Stomach (tissue), 9 donors: Measurements from ENCODE around the gene TOP3B. TPM values are rescaled to one million over a fixed set of nuclear protein-coding genes. Genes with fewer than 3 reads are reported as not detected.
"Not testable (repeated sequence)": the region's sequence is repeated elsewhere in the genome, so short reads cannot be mapped to it uniquely, and the experiment has no call there.

Experiments
- DNase-seq, 2 donors: peaks; one replicate each; pipeline versions ENCODE4 v3.0.0 to v3.0.0-alpha.2; 2013 to 2019
- H3K27ac ChIP-seq, 5 donors: fragments of 200-600 bp in 4 of 5; sonication (generic) in 4 of 5; one replicate each; pipeline ENCODE4 v1.5.1; 2013 to 2019; ENCODE audit warnings: mild to moderate bottlenecking in 1 of 5, moderate library complexity in 1 of 5
- H3K27me3 ChIP-seq, 3 donors: fragments of 200-600 bp; sonication (generic); one replicate each; pipeline ENCODE4 v1.5.1; 2017 to 2019; ENCODE audit warnings: mixed run types in 1 of 3
- H3K36me3 ChIP-seq, 4 donors: fragments of 200-600 bp; sonication (generic); 1 replicate in 3 of 4; 2 replicates in 1 of 4; pipeline ENCODE4 v1.5.1; 2016 to 2019
- H3K4me1 ChIP-seq, 4 donors: fragments of 200-600 bp; sonication (generic); one replicate each; pipeline ENCODE4 v1.5.1; 2016 to 2019
- H3K4me3 ChIP-seq, 4 donors: fragments of 200-600 bp; sonication (generic) in 3 of 4; one replicate each; pipeline ENCODE4 v1.5.1; 2016 to 2019; ENCODE audit warnings: mild to moderate bottlenecking in 1 of 4
- H3K9me3 ChIP-seq, 4 donors: fragments of 200-600 bp; sonication (generic); one replicate each; pipeline ENCODE4 v1.5.1; 2016 to 2019
- EP300 ChIP-seq: sonication (generic); formaldehyde crosslinking; IDR thresholded peaks from one replicate; pipeline ENCODE4 v1.6.1; 2017; ENCODE audit warnings: antibody characterized with exemption
- POLR2A ChIP-seq, 4 donors: fragments of 450-650 bp; IDR thresholded peaks; one replicate each; pipeline ENCODE4 v1.6.1; 2016; ENCODE audit warnings: antibody characterized with exemption in 4 of 4, control low read depth in 2 of 4, mild to moderate bottlenecking in 1 of 4, moderate library complexity in 1 of 4
- POLR2AphosphoS5 ChIP-seq, 3 donors: sonication (generic); formaldehyde crosslinking; IDR thresholded peaks; one replicate each; pipeline ENCODE4 v1.6.1; 2016; ENCODE audit warnings: antibody characterized with exemption in 3 of 3
- WGBS, 5 donors: extraction: QIAGEN DNeasy Blood & Tissue Kit in 3 of 5; methylation state at CpG; one replicate each; pipeline versions ENCODE4 v1.1.5 to v1.1.7; 2013 to 2018; 5-methylcytosine and 5-hydroxymethylcytosine counted together
- intact Hi-C: fragments of 100-400 bp; cut with DNase I; formaldehyde crosslinking; loops from one replicate; pipeline ENCODE4 v1.15.1; 2023; ENCODE audit warnings: low total_unique reads
- polyA plus RNA-seq, 3 donors: library from polyadenylated mRNA; stranded (reverse); fragments of 200-250 nt; gene quantifications; one replicate each; pipeline ENCODE4 v1.2.3, GENCODE V29; 2013
- total RNA-seq, 5 donors: library from RNA; depleted of rRNA; stranded (reverse); fragments of >200 nt; gene quantifications; one replicate each; pipeline versions ENCODE4 v1.1.0 to v1.2.3, GENCODE V29; 2014 to 2016
- TF ChIP-seq, protein P1 (sequence below), 7 experiments: fragments of 450-650 bp in 4 of 7; fragments of 200-600 bp in 3 of 7; sonication (generic) in 3 of 7; IDR thresholded peaks; one replicate each; pipeline ENCODE4 v1.5.1; 2016 to 2019; ENCODE audit warnings: antibody characterized with exemption in 7 of 7, control low read depth in 2 of 7, mild to moderate bottlenecking in 1 of 7
- donor health status: healthy with polysubstance abuse.
- donor health status: Bipolar disorder and iron deficiency.
- donor health status: healthy.

The TOP3B gene
- total and polyA plus RNA-seq, 8 donors, result 3.8 to 509 (median 25.6) TPM

DNA sequence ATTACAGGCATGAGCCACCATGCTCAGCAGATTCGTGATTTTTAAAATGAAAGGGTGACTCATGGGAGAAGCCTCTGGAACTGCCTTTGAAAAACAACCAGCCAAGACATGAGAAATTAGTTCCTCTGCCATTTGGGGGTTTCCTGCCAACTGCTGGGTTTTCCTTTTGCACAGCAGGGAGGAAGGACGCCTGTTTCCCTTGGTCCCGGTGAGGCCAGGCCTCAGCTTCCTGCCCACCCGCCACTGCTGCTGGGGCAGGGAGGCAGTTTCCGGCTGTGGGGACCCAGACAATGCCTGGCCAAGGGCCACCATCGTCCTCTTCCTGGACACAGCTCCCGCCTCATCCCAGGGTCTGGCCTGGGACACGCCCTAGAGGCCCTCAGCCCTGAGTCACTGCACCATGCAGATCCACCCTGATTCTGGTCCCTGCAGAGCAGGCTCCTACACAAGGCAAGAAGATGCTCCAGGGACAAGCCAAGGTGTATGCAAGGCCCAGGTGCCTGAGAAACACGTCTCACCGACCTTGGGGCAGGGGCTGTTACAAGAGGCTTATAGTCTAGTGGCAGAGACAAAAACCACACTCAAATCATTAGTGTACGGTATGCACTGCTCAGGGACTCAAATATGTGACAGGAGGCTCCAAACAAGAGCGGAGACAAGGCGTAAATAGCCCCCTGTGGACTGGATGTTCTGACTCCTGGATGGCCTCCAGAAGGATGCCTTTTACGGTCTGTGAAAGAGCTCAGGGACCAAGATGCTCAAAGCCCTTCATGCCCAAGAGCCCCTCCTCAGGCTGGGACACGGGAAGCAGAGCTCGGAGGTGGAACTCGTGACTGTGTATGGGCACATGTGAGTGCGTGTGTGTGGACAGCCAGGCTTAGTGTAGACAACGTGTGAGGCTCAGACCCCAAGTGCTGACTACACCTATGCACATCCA lies 39.9 kb downstream of the TOP3B start:
- DNase-seq, result peak; percentile 38 to 76
- no peak overlapping the region for H3K4me3 ChIP-seq
- H3K4me1 ChIP-seq, result peaks cover 42 to 89% (median 69%) of the 10 kb centered on the region in 4 donors
- WGBS, 5 donors, result 49 to 70% (median 63%) methylated on average over 16 to 19 of the region's 19 CpGs
- H3K27me3 ChIP-seq, result no peaks in the 10 kb centered on the region
- no peaks in the 10 kb centered on the region for H3K9me3 ChIP-seq
- H3K27ac ChIP-seq, result peak overlapping the region; percentile 67 to 97 (median 95)
- intact Hi-C loops, result loop anchor here (5.0 kb wide), 1 partner anchor 230 kb away; no protein-coding TSS in a partner anchor
- peaks cover 8 to 41% (median 28%) of the 10 kb centered on the region in 4 donors for H3K36me3 ChIP-seq
- TF ChIP-seq POLR2AphosphoS5 (IDR thresholded peaks at IDR 0.05) (peak in 2 of 3 donors; percentile 55 to 62), POLR2A (IDR thresholded peaks at IDR 0.05) (no peak), EP300 (no peak)
- TF ChIP-seq, protein P1, sequence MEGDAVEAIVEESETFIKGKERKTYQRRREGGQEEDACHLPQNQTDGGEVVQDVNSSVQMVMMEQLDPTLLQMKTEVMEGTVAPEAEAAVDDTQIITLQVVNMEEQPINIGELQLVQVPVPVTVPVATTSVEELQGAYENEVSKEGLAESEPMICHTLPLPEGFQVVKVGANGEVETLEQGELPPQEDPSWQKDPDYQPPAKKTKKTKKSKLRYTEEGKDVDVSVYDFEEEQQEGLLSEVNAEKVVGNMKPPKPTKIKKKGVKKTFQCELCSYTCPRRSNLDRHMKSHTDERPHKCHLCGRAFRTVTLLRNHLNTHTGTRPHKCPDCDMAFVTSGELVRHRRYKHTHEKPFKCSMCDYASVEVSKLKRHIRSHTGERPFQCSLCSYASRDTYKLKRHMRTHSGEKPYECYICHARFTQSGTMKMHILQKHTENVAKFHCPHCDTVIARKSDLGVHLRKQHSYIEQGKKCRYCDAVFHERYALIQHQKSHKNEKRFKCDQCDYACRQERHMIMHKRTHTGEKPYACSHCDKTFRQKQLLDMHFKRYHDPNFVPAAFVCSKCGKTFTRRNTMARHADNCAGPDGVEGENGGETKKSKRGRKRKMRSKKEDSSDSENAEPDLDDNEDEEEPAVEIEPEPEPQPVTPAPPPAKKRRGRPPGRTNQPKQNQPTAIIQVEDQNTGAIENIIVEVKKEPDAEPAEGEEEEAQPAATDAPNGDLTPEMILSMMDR (IDR thresholded peaks at IDR 0.05), result no peak

DNA sequence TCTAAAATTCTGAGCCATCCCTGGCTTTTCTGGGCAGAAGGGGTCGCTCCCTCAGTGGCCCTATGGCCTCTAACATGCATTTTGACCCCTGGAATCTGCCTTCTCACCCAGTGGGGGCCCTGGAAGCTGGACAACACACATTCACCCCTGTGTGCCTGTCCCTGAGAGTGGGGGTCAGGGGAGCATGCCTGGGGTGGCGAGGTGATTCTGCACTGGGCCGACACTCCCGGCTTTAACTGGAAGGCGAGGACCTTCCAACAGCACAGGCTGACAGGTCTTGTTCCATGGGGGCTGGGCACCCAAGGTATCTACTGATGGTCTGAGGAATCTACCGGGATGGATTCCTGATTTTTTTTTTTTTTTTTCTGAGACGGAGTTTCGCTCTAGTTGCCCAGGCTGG lies 40.7 kb downstream of the TOP3B start:
- no peak for DNase-seq
- 75 to 91% (median 90%) methylated on average over 8 of the region's 8 CpGs for WGBS, 5 donors
- intact Hi-C loops, result loop anchor here (5.0 kb wide), 1 partner anchor 230 kb away; no protein-coding TSS in a partner anchor
- TF ChIP-seq EP300 (no peak), POLR2A (IDR thresholded peaks at IDR 0.05) (no peak), POLR2AphosphoS5 (IDR thresholded peaks at IDR 0.05) (no peak)
- TF ChIP-seq, protein P1 (IDR thresholded peaks at IDR 0.05), result no peak
- Histone ChIP-seq H3K9me3 (no peaks in the 10 kb centered on the region), H3K4me3 (no peak overlapping the region), H3K4me1 (peaks cover 50 to 89% (median 70%) of the 10 kb centered on the region in 4 donors), H3K36me3 (peaks cover 8 to 41% (median 28%) of the 10 kb centered on the region in 4 donors), H3K27me3 (no peaks in the 10 kb centered on the region), H3K27ac (peak overlapping the region; percentile 37 to 97 (median 95))

DNA sequence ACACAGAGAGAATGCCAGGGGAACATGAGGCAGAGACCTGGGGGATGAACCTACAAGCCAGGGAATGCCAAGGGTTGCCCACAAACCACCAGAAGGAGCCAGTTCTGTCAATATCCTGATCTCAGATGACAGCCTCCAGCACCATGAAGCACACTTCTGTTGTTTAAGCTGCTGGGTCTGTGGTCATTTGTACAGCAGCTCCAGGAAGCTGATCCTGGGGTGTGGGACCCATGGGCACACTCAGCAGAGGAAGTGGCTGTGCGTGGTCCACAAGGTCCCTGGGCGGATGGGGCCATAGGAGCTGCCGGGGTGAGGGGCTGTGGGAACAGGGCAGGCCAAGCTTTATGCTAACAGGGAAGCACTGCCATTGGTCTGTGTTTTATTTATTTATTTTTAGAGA lies 42.1 kb downstream of the TOP3B start:
- DNase-seq, result no peak
- Histone ChIP-seq H3K4me1 (peaks cover 56 to 93% (median 72%) of the 10 kb centered on the region in 4 donors), H3K36me3 (peaks cover 6 to 34% (median 30%) of the 10 kb centered on the region in 4 donors), H3K4me3 (no peak overlapping the region), H3K9me3 (no peaks in the 10 kb centered on the region), H3K27me3 (no peaks in the 10 kb centered on the region), H3K27ac (peak overlapping the region in 4 of 5 donors; percentile 86 to 97 (median 95))
- intact Hi-C loops, result loop anchor here (5.0 kb wide), 1 partner anchor 228 kb away; no protein-coding TSS in a partner anchor
- WGBS, 5 donors, result 74 to 84% (median 81%) methylated on average over 3 of the region's 3 CpGs; no CpG with 5 or more reads in 1 of the 5 donors
- TF ChIP-seq, protein P1 (IDR thresholded peaks at IDR 0.05), result no peak
- TF ChIP-seq EP300 (no peak), POLR2AphosphoS5 (IDR thresholded peaks at IDR 0.05) (no peak), POLR2A (IDR thresholded peaks at IDR 0.05) (no peak)

DNA sequence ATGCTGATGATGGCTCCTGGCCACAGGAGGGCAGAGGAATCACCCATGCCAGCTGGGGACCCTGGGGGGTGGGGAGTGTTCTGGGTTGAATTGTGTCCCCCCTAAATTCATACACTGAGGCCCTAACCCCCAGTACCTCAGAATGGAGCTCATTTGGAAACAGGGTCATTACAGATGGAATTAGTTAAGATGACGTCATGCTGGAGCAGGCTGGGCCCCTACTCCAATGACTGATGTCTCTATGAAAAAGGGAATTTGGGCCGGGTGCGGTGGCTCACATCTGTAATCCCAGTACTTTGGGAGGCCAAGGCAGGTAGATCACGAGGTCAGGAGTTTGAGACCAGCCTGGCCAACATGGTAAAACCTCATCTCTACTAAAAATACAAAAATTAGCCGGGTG lies 42.7 kb downstream of the TOP3B start:
- intact Hi-C loops, result loop anchor here (5.0 kb wide), 1 partner anchor 228 kb away; no protein-coding TSS in a partner anchor
- DNase-seq, H3K4me3 ChIP-seq, H3K9me3 ChIP-seq, H3K27me3 ChIP-seq: not testable (repeated sequence)
- peaks cover 0 to 33% (median 28%) of the 10 kb centered on the region in 4 donors for H3K36me3 ChIP-seq
- peaks cover 56 to 89% (median 72%) of the 10 kb centered on the region in 4 donors for H3K4me1 ChIP-seq
- WGBS, 5 donors, result 81 to 92% (median 87%) methylated on average over 5 of the region's 5 CpGs
- peak overlapping the region; percentile 86 to 97 (median 95) for H3K27ac ChIP-seq
